Mammary epithelial cell (primary cell): ENCODE data around the gene PON2.

Source experiments
- EZH2 ChIP-seq: IDR thresholded peaks from 2 replicates; pipeline ENCODE4 v1.6.1; 2012; ENCODE audit warnings: low read length, inconsistent platforms, borderline replicate concordance
- TF ChIP-seq, protein P1 (sequence below), 2 donors: IDR thresholded peaks in 1 of 2; conservative IDR thresholded peaks in 1 of 2; 2 replicates each; pipeline ENCODE4 v1.5.1; 2011 to 2012; ENCODE audit warnings: inconsistent platforms in 2 of 2, low read length in 2 of 2, mild to moderate bottlenecking in 2 of 2, control low read depth in 1 of 2, low read depth in 1 of 2; ENCODE audit not compliant: insufficient read depth in 1 of 2; ENCODE audit errors: extremely low read depth in 1 of 2

DNA sequence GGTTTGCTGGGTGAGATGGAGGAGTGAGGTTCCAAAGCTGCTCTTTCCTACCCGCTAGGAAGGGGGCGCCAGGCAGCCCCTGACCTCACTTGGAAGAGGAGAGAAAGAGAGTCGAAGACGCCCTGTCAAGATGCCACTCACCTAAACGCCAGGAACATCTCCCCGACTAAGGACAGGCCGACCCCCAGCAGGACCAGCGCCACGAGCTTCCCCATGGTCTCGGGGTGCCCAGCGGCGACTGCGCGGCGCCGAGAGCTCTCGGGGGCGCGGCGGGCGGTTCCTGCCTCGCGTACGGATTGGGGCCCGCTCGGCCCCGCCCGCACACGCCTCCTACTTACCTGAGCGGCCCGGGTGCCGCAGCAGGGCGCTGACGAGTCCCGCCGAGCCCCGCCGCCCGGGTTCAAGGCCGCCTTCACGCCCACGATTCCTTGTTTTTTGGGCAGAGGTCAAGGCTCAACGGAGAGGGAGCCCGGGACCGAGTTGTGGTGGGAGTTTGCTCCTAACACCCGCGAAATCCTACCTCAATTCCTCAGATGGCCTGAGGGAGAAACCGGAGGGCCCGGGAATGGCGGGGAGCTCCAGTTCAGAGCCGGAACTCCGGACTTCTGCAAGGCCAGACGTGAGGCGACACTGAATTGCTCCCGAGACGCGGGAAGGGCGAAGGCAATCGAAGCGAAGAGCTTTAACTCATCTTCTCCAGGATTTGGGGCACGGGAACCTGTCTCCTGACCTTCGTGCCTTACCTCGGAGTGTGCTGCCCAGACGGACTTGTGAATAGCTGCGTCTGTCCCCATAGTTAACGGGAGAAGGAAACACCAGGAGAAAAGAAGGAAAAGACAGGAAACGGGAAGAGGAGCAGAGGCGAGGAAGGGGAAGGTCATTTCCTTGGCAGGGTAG is 38.4 kb downstream of the PON2 start, which contains the start of gene PON3:
- TF ChIP-seq, protein P1, sequence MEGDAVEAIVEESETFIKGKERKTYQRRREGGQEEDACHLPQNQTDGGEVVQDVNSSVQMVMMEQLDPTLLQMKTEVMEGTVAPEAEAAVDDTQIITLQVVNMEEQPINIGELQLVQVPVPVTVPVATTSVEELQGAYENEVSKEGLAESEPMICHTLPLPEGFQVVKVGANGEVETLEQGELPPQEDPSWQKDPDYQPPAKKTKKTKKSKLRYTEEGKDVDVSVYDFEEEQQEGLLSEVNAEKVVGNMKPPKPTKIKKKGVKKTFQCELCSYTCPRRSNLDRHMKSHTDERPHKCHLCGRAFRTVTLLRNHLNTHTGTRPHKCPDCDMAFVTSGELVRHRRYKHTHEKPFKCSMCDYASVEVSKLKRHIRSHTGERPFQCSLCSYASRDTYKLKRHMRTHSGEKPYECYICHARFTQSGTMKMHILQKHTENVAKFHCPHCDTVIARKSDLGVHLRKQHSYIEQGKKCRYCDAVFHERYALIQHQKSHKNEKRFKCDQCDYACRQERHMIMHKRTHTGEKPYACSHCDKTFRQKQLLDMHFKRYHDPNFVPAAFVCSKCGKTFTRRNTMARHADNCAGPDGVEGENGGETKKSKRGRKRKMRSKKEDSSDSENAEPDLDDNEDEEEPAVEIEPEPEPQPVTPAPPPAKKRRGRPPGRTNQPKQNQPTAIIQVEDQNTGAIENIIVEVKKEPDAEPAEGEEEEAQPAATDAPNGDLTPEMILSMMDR (conservative IDR thresholded peaks at IDR 0.05 in 1 of 2, IDR thresholded peaks at IDR 0.05 in 1 of 2; ENCODE audit: extremely low read depth in 1 of 2, insufficient read depth in 1 of 2, low read depth in 1 of 2, low read length in 2 of 2), result peak; percentile 31 to 50
- TF ChIP-seq EZH2, result no peak
